Body of pancreas (tissue), 4 donors: ENCODE measurements around the gene SMAP1.

Experiments
- POLR2A ChIP-seq, 3 donors: fragments of 450-650 bp; IDR thresholded peaks; one replicate each; pipeline ENCODE4 v1.6.1; 2016; ENCODE audit warnings: antibody characterized with exemption in 3 of 3, mild to moderate bottlenecking in 2 of 3
- TF ChIP-seq, protein P1 (sequence below), 7 experiments: fragments of 450-650 bp in 4 of 7; fragments of 200-600 bp in 3 of 7; sonication (generic) in 3 of 7; IDR thresholded peaks; one replicate each; pipeline ENCODE4 v1.5.1; 2016 to 2019; ENCODE audit warnings: antibody characterized with exemption in 7 of 7

DNA sequence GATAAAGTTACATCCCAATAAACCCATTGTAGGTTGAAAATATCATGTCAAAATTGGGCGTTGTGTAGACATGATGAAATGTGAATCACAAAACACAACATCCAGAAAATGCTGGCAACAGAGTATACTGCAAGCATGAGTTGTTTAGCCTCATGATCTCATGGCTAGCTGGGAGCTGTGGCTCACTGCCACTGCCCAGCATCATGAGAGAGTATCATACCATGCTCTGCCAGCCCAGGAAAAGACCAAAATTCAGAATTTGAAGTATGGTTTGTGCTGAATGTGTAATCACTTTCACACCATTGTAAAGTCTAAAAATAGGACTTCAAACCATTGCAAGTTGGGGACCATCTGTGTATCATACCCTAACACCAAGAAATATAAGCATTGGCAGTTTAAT is 45.2 kb upstream of the SMAP1 start:
- TF ChIP-seq, protein P1, sequence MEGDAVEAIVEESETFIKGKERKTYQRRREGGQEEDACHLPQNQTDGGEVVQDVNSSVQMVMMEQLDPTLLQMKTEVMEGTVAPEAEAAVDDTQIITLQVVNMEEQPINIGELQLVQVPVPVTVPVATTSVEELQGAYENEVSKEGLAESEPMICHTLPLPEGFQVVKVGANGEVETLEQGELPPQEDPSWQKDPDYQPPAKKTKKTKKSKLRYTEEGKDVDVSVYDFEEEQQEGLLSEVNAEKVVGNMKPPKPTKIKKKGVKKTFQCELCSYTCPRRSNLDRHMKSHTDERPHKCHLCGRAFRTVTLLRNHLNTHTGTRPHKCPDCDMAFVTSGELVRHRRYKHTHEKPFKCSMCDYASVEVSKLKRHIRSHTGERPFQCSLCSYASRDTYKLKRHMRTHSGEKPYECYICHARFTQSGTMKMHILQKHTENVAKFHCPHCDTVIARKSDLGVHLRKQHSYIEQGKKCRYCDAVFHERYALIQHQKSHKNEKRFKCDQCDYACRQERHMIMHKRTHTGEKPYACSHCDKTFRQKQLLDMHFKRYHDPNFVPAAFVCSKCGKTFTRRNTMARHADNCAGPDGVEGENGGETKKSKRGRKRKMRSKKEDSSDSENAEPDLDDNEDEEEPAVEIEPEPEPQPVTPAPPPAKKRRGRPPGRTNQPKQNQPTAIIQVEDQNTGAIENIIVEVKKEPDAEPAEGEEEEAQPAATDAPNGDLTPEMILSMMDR (IDR thresholded peaks at IDR 0.05): no peak
- TF ChIP-seq POLR2A (IDR thresholded peaks at IDR 0.05): no peak
